ENCODE measurements around the gene COLQ. TPM values are rescaled to one million over a fixed set of nuclear protein-coding genes. Genes with fewer than 3 reads are reported as not detected.

COLQ gene
- polyA plus RNA-seq, 1 experiment = 1.6 TPM

- Histone ChIP-seq H3K27me3 (ENCODE audit: control insufficient read depth, insufficient read depth, low read length) (0 out of 2 replicates have a peak, but pooled peaks cover 2% of the 10 kb centered on the region), H3K36me3 (ENCODE audit: control insufficient read depth, insufficient read depth, low read length) (no peaks in the 10 kb centered on the region), H3K4me3 (ENCODE audit: low read depth, low read length) (no peak overlapping the region)
- CTCF ChIA-PET = no interaction called here
- POLR2A ChIA-PET = interaction anchor here (0.6 kb wide), 1 partner anchor 67 kb away, joined by 3 read pairs; no protein-coding TSS in a partner anchor
- DNase-seq (ENCODE audit: low read depth) = no peak
- no peak for TF ChIP-seq CTCF (IDR thresholded peaks at IDR 0.05; ENCODE audit: insufficient read depth, low read depth, low read length)
Observed at GRCh38 chr3:15451216-15452113, 70.0 kb downstream of the COLQ start.

- DNase-seq (ENCODE audit: low read depth) = no peak
- ChIA-PET POLR2A (no interaction called here), CTCF (no interaction called here)
- no peak for TF ChIP-seq CTCF (IDR thresholded peaks at IDR 0.05; ENCODE audit: insufficient read depth, low read depth, low read length)
- Histone ChIP-seq H3K27me3 (ENCODE audit: control insufficient read depth, insufficient read depth, low read length) (0 out of 2 replicates have a peak, but pooled peaks cover 1% of the 10 kb centered on the region), H3K36me3 (ENCODE audit: control insufficient read depth, insufficient read depth, low read length) (no peaks in the 10 kb centered on the region), H3K4me3 (ENCODE audit: low read depth, low read length) (no peak overlapping the region)
Observed at GRCh38 chr3:15450438-15451215, 70.9 kb downstream of the COLQ start.

GRCh38 chr3:15449489-15450224 lies 71.8 kb downstream of the COLQ start:
- POLR2A ChIA-PET = no interaction called here
- TF ChIP-seq CTCF (IDR thresholded peaks at IDR 0.05; ENCODE audit: insufficient read depth, low read depth, low read length) = no peak
- no peak overlapping the region for H3K4me3 ChIP-seq (ENCODE audit: low read depth, low read length)
- no peaks in the 10 kb centered on the region; the same call in 1 of the 2 replicates for H3K36me3 ChIP-seq (ENCODE audit: control insufficient read depth, insufficient read depth, low read length)
- H3K27me3 ChIP-seq (ENCODE audit: control insufficient read depth, insufficient read depth, low read length) = no peaks in the 10 kb centered on the region
- no peak for DNase-seq (ENCODE audit: low read depth)
- CTCF ChIA-PET = no interaction called here

- DNase-seq (ENCODE audit: low read depth) = no peak
- Histone ChIP-seq H3K27me3 (ENCODE audit: control insufficient read depth, insufficient read depth, low read length) (no peaks in the 10 kb centered on the region), H3K4me3 (ENCODE audit: low read depth, low read length) (no peak overlapping the region), H3K36me3 (ENCODE audit: control insufficient read depth, insufficient read depth, low read length) (peaks cover 6% of the 10 kb centered on the region)
- POLR2A ChIA-PET = no interaction called here
- CTCF ChIA-PET = interaction anchor here (1.2 kb wide), 2 partner anchors 13 to 26 kb away, joined by 3 read pairs; no protein-coding TSS in a partner anchor
- no peak for TF ChIP-seq CTCF (IDR thresholded peaks at IDR 0.05; ENCODE audit: insufficient read depth, low read depth, low read length)
Observed at GRCh38 chr3:15443826-15444524, 77.5 kb downstream of the COLQ start.
